Bronchial smooth muscle cell (primary cell): ENCODE measurements around the gene PLA2G7. TPM values are rescaled to one million over a fixed set of nuclear protein-coding genes. Genes with fewer than 3 reads are reported as not detected.

ENCODE experiments used
- total RNA-seq: library from RNA; depleted of rRNA; stranded (reverse); fragments of >200 nt; gene quantifications from 2 replicates; pipeline ENCODE4 v1.2.1, GENCODE V29; 2014

Gene PLA2G7
- total RNA-seq = not detected in 2 replicates

DNA sequence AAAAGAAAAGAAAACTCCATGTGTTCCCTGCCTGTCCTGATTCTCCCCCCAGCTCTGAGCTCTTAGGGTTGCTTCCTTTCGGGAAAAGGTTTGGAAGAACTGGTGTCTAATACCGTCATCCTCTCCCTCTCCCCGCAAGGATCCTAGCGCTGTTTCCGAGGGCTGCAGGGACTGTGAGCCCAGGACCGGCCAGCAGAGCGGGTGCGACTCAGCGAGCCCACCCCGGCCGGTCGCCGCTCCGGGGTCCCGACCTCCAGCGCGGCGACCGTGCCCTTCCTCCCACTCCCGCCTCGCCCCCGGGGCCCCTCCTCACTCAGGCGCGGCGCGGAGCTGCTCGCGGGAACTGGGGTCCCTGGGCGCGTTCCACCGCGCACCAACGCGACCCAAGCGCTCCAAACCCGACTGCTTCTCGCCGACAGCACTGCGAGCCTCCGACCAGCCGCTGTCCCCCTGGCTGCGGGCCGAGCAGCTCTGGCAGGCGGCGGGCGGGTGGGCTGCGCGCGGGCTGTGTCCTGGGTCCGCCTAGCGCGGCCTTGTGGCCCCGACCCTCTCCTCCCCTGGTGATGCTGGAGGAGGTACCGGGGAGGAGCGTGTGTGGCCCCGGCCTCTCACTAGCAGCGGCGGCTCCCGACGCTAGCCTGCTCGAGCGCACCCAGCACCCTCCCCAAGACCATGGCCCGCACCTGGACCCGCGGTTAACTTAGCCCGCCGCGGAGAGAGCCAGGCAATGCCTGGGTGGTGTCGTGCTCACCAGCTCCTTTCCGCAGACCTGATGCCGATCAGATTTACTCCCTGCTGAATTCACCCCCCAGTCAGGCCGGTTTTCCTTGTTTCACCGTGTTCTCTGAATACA, at the start of gene PLA2G7:
Gene PLA2G7 (minus strand): TSS at position 509 of the 853 bp plus-strand sequence. CDS start 12,484 bp downstream, outside the sequence.

DNA sequence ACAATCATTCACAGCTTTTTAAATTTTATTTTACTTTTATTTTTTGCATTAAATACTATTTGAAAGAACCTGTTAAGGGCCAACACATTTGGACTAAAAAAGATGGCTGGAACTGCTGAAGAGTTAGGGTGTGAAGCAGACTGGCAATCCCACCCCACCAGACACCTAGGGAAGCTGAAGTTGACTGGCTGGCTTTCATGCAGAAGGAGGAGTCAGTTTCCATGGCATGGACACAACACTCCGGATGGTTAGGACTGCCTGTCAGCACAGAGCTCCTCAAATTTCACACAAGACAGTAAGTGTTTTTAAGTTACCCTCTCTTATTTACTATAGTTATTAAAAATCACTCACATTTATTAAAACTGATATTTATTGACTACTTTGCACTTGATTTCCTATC, 11.5 kb upstream of the PLA2G7 start, which contains the start of gene ANKRD66:
Gene ANKRD66 (plus strand): TSS at position 238 of the 400 bp plus-strand sequence. CDS start 5,016 bp downstream, outside the sequence.

DNA sequence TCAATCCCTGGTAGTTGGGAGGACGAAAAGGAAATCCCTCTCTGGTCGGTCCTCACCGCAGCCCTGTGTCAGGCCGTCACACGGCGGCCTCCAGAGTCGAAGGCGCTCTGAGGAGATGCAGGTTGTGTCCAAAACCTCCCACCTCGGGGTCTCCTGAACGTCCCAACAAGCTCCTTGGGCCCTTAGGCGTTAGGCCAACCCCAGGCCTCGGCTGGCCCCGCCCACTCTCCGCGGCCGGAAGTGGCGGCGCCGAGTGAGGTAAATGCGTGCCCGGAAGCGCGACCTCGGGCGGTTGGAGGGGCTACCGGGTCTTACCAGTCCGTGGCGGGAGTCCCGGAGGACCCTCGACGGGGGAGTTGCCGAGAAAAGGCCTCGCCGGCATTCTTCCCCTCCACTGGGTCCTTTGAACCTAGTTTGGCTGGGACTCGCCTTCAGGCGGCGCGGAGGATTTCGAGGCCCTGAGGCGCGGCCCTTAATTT, 47.5 kb downstream of the PLA2G7 start, which contains the start of gene TDRD6:
Gene TDRD6 (plus strand): TSS at position 267 of the 479 bp plus-strand sequence. CDS start 244 bp downstream, outside the sequence.

Other genes starting within 250 kb of the PLA2G7 start
- 0.09 and 1.6 TPM in 2 replicates for gene RCAN2, start 243.9 kb downstream of the PLA2G7 start, total RNA-seq
- 0.79 and 2.2 TPM in 2 replicates for gene CYP39A1, start 82.6 kb downstream of the PLA2G7 start, total RNA-seq
- 5.7 and 9.6 TPM in 2 replicates for gene SLC25A27, start 82.4 kb downstream of the PLA2G7 start, total RNA-seq
- gene TDRD6, start 47.5 kb downstream of the PLA2G7 start, total RNA-seq = 0.26 and 0.32 TPM in 2 replicates
- not detected in 2 replicates for gene ANKRD66, start 11.6 kb upstream of the PLA2G7 start, total RNA-seq
- not detected in 2 replicates for gene MEP1A, start 58.0 kb upstream of the PLA2G7 start, total RNA-seq
- gene ADGRF5, start 186.6 kb upstream of the PLA2G7 start, total RNA-seq = under 0.01 TPM in 1 of 2 replicates, not detected in the other